ENCODE measurements around the gene NFIB. TPM values are rescaled to one million over a fixed set of nuclear protein-coding genes. Genes with fewer than 3 reads are reported as not detected.

Gene NFIB
- polyA plus RNA-seq, 3 donors: not detected

DNA sequence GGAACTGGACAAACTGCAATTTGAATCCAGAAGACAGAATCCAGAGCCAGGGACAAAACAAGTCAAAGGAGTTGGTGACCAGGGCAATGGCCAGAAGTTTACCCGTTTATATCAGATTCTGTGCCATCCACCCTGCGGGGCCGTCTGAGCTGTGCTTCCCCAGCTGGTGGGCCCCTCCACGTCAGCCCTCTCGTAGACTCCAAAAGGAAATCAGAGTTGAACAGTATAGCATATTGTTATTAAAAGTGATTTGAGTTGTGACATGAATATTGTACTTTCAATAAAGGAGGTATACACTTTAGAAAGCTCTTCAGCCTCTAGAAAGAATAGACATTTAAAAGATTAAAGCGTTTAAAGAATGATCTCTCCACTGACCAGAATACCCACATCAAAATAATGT lies 102.4 kb downstream of the NFIB start:
- Histone ChIP-seq H3K36me3 (replicated peaks in 1 of 2; ENCODE audit: control insufficient read depth in 1 of 2, insufficient read depth in 2 of 2, low read length in 2 of 2) (no peaks in the 10 kb centered on the region), H3K27ac (ENCODE audit: low read depth in 1 of 2, low read length in 2 of 2) (no peak overlapping the region), H3K9me3 (replicated peaks in 1 of 2; ENCODE audit: control insufficient read depth in 1 of 2, insufficient read depth in 1 of 2, low read length in 2 of 2) (no peaks in the 10 kb centered on the region), H3K4me3 (replicated peaks in 1 of 3; ENCODE audit: low read depth in 2 of 3, low read length in 3 of 3) (no peak overlapping the region), H3K9ac (ENCODE audit: insufficient read depth, low read length, poor library complexity, severe bottlenecking) (no peak overlapping the region), H2AFZ (ENCODE audit: insufficient read depth, low read depth, low read length, poor library complexity, severe bottlenecking) (no peak overlapping the region), H4K20me1 (ENCODE audit: insufficient read depth, low read length) (no peaks in the 10 kb centered on the region), H3K79me2 (ENCODE audit: insufficient read depth, low read length) (no peaks in the 10 kb centered on the region), H3K27me3 (ENCODE audit: control insufficient read depth in 2 of 2, insufficient read depth in 2 of 2, low read length in 2 of 2) (no peaks in the 10 kb centered on the region), H3K4me1 (ENCODE audit: control insufficient read depth in 1 of 2, insufficient read depth in 2 of 2, low read length in 2 of 2) (no peaks in the 10 kb centered on the region), H3K4me2 (replicated peaks; ENCODE audit: extremely low read depth, low read length, poor library complexity, severe bottlenecking) (no peak overlapping the region)
- DNase-seq: no peak
- WGBS (ENCODE audit: insufficient coverage): 60% methylated on average over 2 of the region's 6 CpGs
- no peaks in the 10 kb centered on the region for H3K4me1 Mint-ChIP-seq
- intact Hi-C loops (cut with micrococcal nuclease): no loop called here
- H3K4me3 Mint-ChIP-seq: no peak overlapping the region
- H3K27me3 Mint-ChIP-seq (ENCODE audit: low read depth in 3 of 3): peaks cover 0 to 1% (median 0%) of the 10 kb centered on the region in 3 donors
- peak overlapping the region in 1 of 7 donors; percentile 43 for H3K27ac Mint-ChIP-seq
- TF ChIP-seq, protein P1, sequence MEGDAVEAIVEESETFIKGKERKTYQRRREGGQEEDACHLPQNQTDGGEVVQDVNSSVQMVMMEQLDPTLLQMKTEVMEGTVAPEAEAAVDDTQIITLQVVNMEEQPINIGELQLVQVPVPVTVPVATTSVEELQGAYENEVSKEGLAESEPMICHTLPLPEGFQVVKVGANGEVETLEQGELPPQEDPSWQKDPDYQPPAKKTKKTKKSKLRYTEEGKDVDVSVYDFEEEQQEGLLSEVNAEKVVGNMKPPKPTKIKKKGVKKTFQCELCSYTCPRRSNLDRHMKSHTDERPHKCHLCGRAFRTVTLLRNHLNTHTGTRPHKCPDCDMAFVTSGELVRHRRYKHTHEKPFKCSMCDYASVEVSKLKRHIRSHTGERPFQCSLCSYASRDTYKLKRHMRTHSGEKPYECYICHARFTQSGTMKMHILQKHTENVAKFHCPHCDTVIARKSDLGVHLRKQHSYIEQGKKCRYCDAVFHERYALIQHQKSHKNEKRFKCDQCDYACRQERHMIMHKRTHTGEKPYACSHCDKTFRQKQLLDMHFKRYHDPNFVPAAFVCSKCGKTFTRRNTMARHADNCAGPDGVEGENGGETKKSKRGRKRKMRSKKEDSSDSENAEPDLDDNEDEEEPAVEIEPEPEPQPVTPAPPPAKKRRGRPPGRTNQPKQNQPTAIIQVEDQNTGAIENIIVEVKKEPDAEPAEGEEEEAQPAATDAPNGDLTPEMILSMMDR (IDR thresholded peaks at IDR 0.05): no peak
- H3K9me3 Mint-ChIP-seq: peaks cover 0 to 2% (median 0%) of the 10 kb centered on the region in 7 donors
- no peaks in the 10 kb centered on the region for H3K36me3 Mint-ChIP-seq

DNA sequence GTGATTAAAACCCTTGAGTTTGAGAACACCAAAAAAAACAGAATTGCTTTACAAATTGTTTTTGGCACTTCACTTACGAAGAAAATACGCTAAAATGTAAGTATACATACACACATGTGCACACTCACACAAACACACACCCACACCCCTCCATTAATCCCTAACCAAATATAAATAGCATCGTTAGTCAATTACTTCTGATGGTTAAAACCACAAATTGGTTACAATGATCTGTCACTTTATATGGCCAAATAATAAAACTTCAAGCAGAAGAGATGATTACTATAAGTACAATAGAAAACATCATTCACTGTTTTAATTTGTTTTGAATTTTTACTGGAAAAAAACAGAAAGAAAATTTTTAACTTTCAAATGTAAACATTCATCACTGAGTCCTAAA lies 103.5 kb downstream of the NFIB start:
- Mint-ChIP-seq H3K9me3 (peaks cover 0 to 2% (median 0%) of the 10 kb centered on the region in 7 donors), H3K4me3 (no peak overlapping the region), H3K27me3 (ENCODE audit: low read depth in 3 of 3) (peaks cover 0 to 1% (median 0%) of the 10 kb centered on the region in 3 donors), H3K4me1 (no peaks in the 10 kb centered on the region), H3K36me3 (no peaks in the 10 kb centered on the region), H3K27ac (no peak overlapping the region)
- Histone ChIP-seq H3K9me3 (replicated peaks in 1 of 2; ENCODE audit: control insufficient read depth in 1 of 2, insufficient read depth in 1 of 2, low read length in 2 of 2) (no peaks in the 10 kb centered on the region), H3K4me2 (replicated peaks; ENCODE audit: extremely low read depth, low read length, poor library complexity, severe bottlenecking) (no peak overlapping the region), H3K9ac (ENCODE audit: insufficient read depth, low read length, poor library complexity, severe bottlenecking) (no peak overlapping the region), H3K4me1 (ENCODE audit: control insufficient read depth in 1 of 2, insufficient read depth in 2 of 2, low read length in 2 of 2) (no peaks in the 10 kb centered on the region), H3K27me3 (ENCODE audit: control insufficient read depth in 2 of 2, insufficient read depth in 2 of 2, low read length in 2 of 2) (no peaks in the 10 kb centered on the region), H4K20me1 (ENCODE audit: insufficient read depth, low read length) (no peaks in the 10 kb centered on the region), H3K4me3 (replicated peaks in 1 of 3; ENCODE audit: low read depth in 2 of 3, low read length in 3 of 3) (no peak overlapping the region), H3K79me2 (ENCODE audit: insufficient read depth, low read length) (no peaks in the 10 kb centered on the region), H3K27ac (ENCODE audit: low read depth in 1 of 2, low read length in 2 of 2) (no peak overlapping the region), H3K36me3 (replicated peaks in 1 of 2; ENCODE audit: control insufficient read depth in 1 of 2, insufficient read depth in 2 of 2, low read length in 2 of 2) (no peaks in the 10 kb centered on the region), H2AFZ (ENCODE audit: insufficient read depth, low read depth, low read length, poor library complexity, severe bottlenecking) (no peak overlapping the region)
- 20% methylated on average over 1 of the region's 3 CpGs for WGBS (ENCODE audit: insufficient coverage)
- TF ChIP-seq, protein P1 (IDR thresholded peaks at IDR 0.05): no peak
- DNase-seq: no peak
- intact Hi-C loops (cut with micrococcal nuclease): no loop called here

Data from CD14-positive monocyte (primary cell).